Panc1 (cell line): Measurements from ENCODE around the gene CERT1. TPM values are rescaled to one million over a fixed set of nuclear protein-coding genes. Genes with fewer than 3 reads are reported as not detected.

Experiments used
- ATAC-seq: fragments of 200-7000 bp; cut with Tn5 transposase; 2 replicates; pipeline ENCODE4 v1.9.1; 2020; ENCODE audit warnings: mild to moderate bottlenecking, moderate library complexity
- BruUV-seq: library from RNA; stranded (reverse); fragments of 400-500 nt; replicated peaks from 2 replicates; lab custom pipeline; 2021; lab: Mats Ljungman, UMichigan
- CTCF ChIA-PET: fragments of 300-600 bp; sonication (Branson Sonifier 250); formaldehyde crosslinking; loops from one replicate; lab custom pipeline; 2022; ENCODE audit warnings: antibody characterized with exemption; lab: Charles Lee
- POLR2A ChIA-PET: fragments of 300-600 bp; sonication (Branson Sonifier 250); formaldehyde crosslinking; loops from one replicate; lab custom pipeline; 2022; ENCODE audit warnings: antibody characterized with exemption; lab: Charles Lee
- DNase-seq: peaks from one replicate; pipeline ENCODE4 v3.0.0-alpha.2; 2010; ENCODE audit warnings: low read depth, low spot score
- H3K27ac ChIP-seq: 2 replicates; pipeline ENCODE4 v1.5.1; 2011; ENCODE audit warnings: mild to moderate bottlenecking, low read length, inconsistent platforms
- H3K27me3 ChIP-seq: fragments of 200-500 bp; sonication (Bioruptor generic); 2 replicates; pipeline ENCODE4 v1.6.0; 2014; ENCODE audit warnings: low read length, inconsistent platforms; ENCODE audit not compliant: control insufficient read depth, insufficient read depth
- H3K36me3 ChIP-seq: fragments of 200-500 bp; sonication (Bioruptor generic); 2 replicates; pipeline ENCODE4 v1.5.1; 2014; ENCODE audit warnings: inconsistent platforms, mild to moderate bottlenecking, low read length, moderate library complexity; ENCODE audit not compliant: control insufficient read depth, insufficient read depth
- H3K4me1 ChIP-seq: 2 replicates; pipeline ENCODE4 v1.5.1; 2011; ENCODE audit warnings: inconsistent platforms, mild to moderate bottlenecking, low read length, moderate library complexity; ENCODE audit not compliant: control insufficient read depth, insufficient read depth
- H3K4me3 ChIP-seq, 2 experiments: 2 replicates each; pipeline ENCODE4 v1.5.1; 2011 to 2012; ENCODE audit warnings: low read depth in 2 of 2, low read length in 2 of 2, mild to moderate bottlenecking in 2 of 2, inconsistent platforms in 1 of 2, moderate library complexity in 1 of 2
- H3K9me3 ChIP-seq: fragments of 200-500 bp; sonication (Bioruptor generic); 2 replicates; pipeline ENCODE4 v1.5.1; 2014; ENCODE audit warnings: low read depth, mild to moderate bottlenecking, inconsistent platforms, low read length, moderate library complexity; ENCODE audit not compliant: control insufficient read depth, insufficient read depth
- CTCF ChIP-seq: fragments of 450-650 bp; IDR thresholded peaks from 2 replicates; pipeline ENCODE4 v1.5.1; 2017; ENCODE audit warnings: mild to moderate bottlenecking
- POLR2AphosphoS5 ChIP-seq: IDR thresholded peaks from 2 replicates; pipeline ENCODE4 v1.6.1; 2012; ENCODE audit warnings: mild to moderate bottlenecking, low read depth, low read length, moderate library complexity
- REST ChIP-seq, 2 experiments: IDR thresholded peaks; 2 replicates each; pipeline ENCODE4 v1.6.1; 2011 to 2012; ENCODE audit warnings: low read depth in 2 of 2, control low read depth in 1 of 2, low read length in 1 of 2, mild to moderate bottlenecking in 1 of 2, moderate library complexity in 1 of 2; ENCODE audit not compliant: insufficient read depth in 1 of 2
- SIN3A ChIP-seq: IDR thresholded peaks from 2 replicates; pipeline ENCODE4 v1.6.1; 2012; ENCODE audit warnings: low read depth, mild to moderate bottlenecking, low read length, moderate library complexity, borderline replicate concordance; ENCODE audit not compliant: insufficient read depth
- TCF7L2 ChIP-seq: IDR thresholded peaks from 2 replicates; pipeline ENCODE4 v1.6.1; 2011; ENCODE audit warnings: mild to moderate bottlenecking, low read depth, low read length, inconsistent platforms
- in situ Hi-C: cut with HindIII; loops from 2 replicates; pipeline ENCODE4 v1.10.0; 2016; ENCODE audit warnings: low sequenced_read_pairs, low pct_unique_long_range_greater_than_20kb
- intact Hi-C: fragments of 100-400 bp; cut with micrococcal nuclease; formaldehyde crosslinking; loops from one replicate; pipeline ENCODE4 v1.10.0; 2022; ENCODE audit not compliant: unreplicated experiment
- total RNA-seq: library from RNA; stranded (reverse); gene quantifications from one replicate; pipeline ENCODE4 v1.2.1, GENCODE V29; 2021; ENCODE audit not compliant: unreplicated experiment

Gene CERT1
- total RNA-seq, 1 experiment from 2014 or later = 26.7 TPM

- in situ Hi-C loops = no loop called here
- intact Hi-C loops = no loop called here
- no TSS peak for BruUV-seq
- DNase-seq (no peak), ATAC-seq (0 out of 2 replicates have a peak, but pooled peaks have one; percentile 28)
- Histone ChIP-seq H3K27me3 (no peaks in the 10 kb centered on the region), H3K36me3 (peaks cover 41% of the 10 kb centered on the region), H3K4me3 (no peak overlapping the region), H3K4me1 (no peaks in the 10 kb centered on the region), H3K9me3 (no peaks in the 10 kb centered on the region), H3K27ac (no peak overlapping the region)
- CTCF ChIA-PET = interaction anchor here (0.6 kb wide), 1 partner anchor 320 kb away, joined by 3 read pairs; no protein-coding TSS in a partner anchor
- TF ChIP-seq TCF7L2 (no peak), CTCF (no peak), REST (IDR thresholded peaks at IDR 0.05; ENCODE audit: insufficient read depth in 1 of 2, low read depth in 2 of 2, low read length in 1 of 2) (no peak), SIN3A (no peak), POLR2AphosphoS5 (no peak)
- POLR2A ChIA-PET = no interaction called here
Observed at GRCh38 chr5:75363111-75363510, 148.3 kb downstream of the CERT1 start.

GRCh38 chr5:75362474-75362975, 148.9 kb downstream of the CERT1 start:
- POLR2A ChIA-PET = interaction anchor here (0.6 kb wide), 1 partner anchor 34 kb away, joined by 7 read pairs; no protein-coding TSS in a partner anchor
- no TSS peak for BruUV-seq
- CTCF ChIA-PET = no interaction called here
- no peaks in the 10 kb centered on the region for H3K27me3 ChIP-seq
- H3K27ac ChIP-seq = no peak overlapping the region
- TF ChIP-seq TCF7L2 = no peak
- no peak for TF ChIP-seq CTCF
- no peak for TF ChIP-seq REST (IDR thresholded peaks at IDR 0.05; ENCODE audit: insufficient read depth in 1 of 2, low read depth in 2 of 2, low read length in 1 of 2)
- TF ChIP-seq POLR2AphosphoS5 = no peak; the same call in 1 of the 2 replicates
- TF ChIP-seq SIN3A = no peak
- no peaks in the 10 kb centered on the region for H3K4me1 ChIP-seq
- in situ Hi-C loops = no loop called here
- ATAC-seq (no peak), DNase-seq (no peak)
- intact Hi-C loops = no loop called here
- no peak overlapping the region for H3K4me3 ChIP-seq
- peaks cover 43% of the 10 kb centered on the region for H3K36me3 ChIP-seq
- H3K9me3 ChIP-seq = no peaks in the 10 kb centered on the region
